PC-9 (cell line): Measurements from ENCODE around the gene SPSB4. TPM values are rescaled to one million over a fixed set of nuclear protein-coding genes. Genes with fewer than 3 reads are reported as not detected.

Experiments used
- BruUV-seq: library from RNA; stranded (reverse); fragments of 400-500 nt; replicated peaks from 2 replicates; lab custom pipeline; 2021; lab: Mats Ljungman, UMichigan
- CTCF ChIA-PET: fragments of 300-600 bp; sonication (Branson Sonifier 250); formaldehyde crosslinking; loops from one replicate; lab custom pipeline; 2022; ENCODE audit warnings: antibody characterized with exemption; lab: Charles Lee
- POLR2A ChIA-PET: fragments of 300-600 bp; sonication (Branson Sonifier 250); formaldehyde crosslinking; loops from one replicate; lab custom pipeline; 2022; ENCODE audit warnings: antibody characterized with exemption; ENCODE audit not compliant: unreplicated experiment; lab: Charles Lee
- DNase-seq, 2 experiments: peaks; one replicate each; pipeline versions ENCODE4 v3.0.0 to v3.0.0-alpha.2; 2015 to 2022; ENCODE audit warnings: mixed read lengths in 1 of 2
- H2AFZ ChIP-seq: fragments of 200-600 bp; sonication (generic); 2 replicates; pipeline ENCODE4 v1.8.1; 2017; ENCODE audit warnings: antibody characterized with exemption
- H3F3A ChIP-seq: fragments of 200-600 bp; sonication (generic); 2 replicates; pipeline ENCODE4 v1.8.1; 2017; ENCODE audit warnings: antibody characterized with exemption, mild to moderate bottlenecking, low read depth; ENCODE audit not compliant: insufficient read depth
- H3K27ac ChIP-seq: fragments of 200-600 bp; sonication (generic); 2 replicates; pipeline ENCODE4 v1.6.1; 2016; ENCODE audit warnings: mixed run types
- H3K27me3 ChIP-seq: fragments of 200-600 bp; sonication (generic); 2 replicates; pipeline ENCODE4 v1.6.1; 2016; ENCODE audit warnings: low read depth, mixed run types; ENCODE audit not compliant: insufficient read depth
- H3K36me3 ChIP-seq: fragments of 200-600 bp; sonication (generic); 2 replicates; pipeline ENCODE4 v1.6.1; 2016; ENCODE audit warnings: low read depth, mixed run types
- H3K4me1 ChIP-seq: fragments of 200-600 bp; sonication (generic); replicated peaks from 2 replicates; pipeline ENCODE4 v1.6.1; 2016; ENCODE audit warnings: mixed run types; ENCODE audit not compliant: insufficient read depth
- H3K4me2 ChIP-seq: fragments of 200-600 bp; sonication (generic); 2 replicates; pipeline ENCODE4 v1.6.1; 2017; ENCODE audit warnings: mixed run types
- H3K4me3 ChIP-seq: fragments of 200-600 bp; sonication (generic); 2 replicates; pipeline ENCODE4 v1.6.1; 2016; ENCODE audit warnings: mixed run types
- H3K79me2 ChIP-seq: fragments of 200-600 bp; sonication (generic); 2 replicates; pipeline ENCODE4 v1.6.1; 2017; ENCODE audit warnings: low read depth, mixed run types
- H3K9me2 ChIP-seq: fragments of 200-600 bp; sonication (generic); 2 replicates; pipeline ENCODE4 v1.8.1; 2017; ENCODE audit warnings: mild to moderate bottlenecking; ENCODE audit not compliant: insufficient read depth
- H3K9me3 ChIP-seq: fragments of 200-600 bp; sonication (generic); 2 replicates; pipeline ENCODE4 v1.8.1; 2016; ENCODE audit warnings: low read depth; ENCODE audit not compliant: insufficient read depth
- H4K20me1 ChIP-seq: fragments of 200-600 bp; sonication (generic); 2 replicates; pipeline ENCODE4 v1.8.1; 2017; ENCODE audit not compliant: insufficient read depth
- EZH2 ChIP-seq: fragments of 200-600 bp; sonication (generic); IDR thresholded peaks from 2 replicates; pipeline ENCODE4 v1.8.0; 2017; ENCODE audit warnings: antibody characterized with exemption, low read depth
- intact Hi-C: fragments of 100-400 bp; cut with micrococcal nuclease; formaldehyde crosslinking; loops from one replicate; pipeline ENCODE4 v1.10.0; 2022; ENCODE audit not compliant: unreplicated experiment
- total RNA-seq: library from RNA; stranded (reverse); gene quantifications from 2 replicates; pipeline ENCODE4 v1.2.3, GENCODE V29; 2021
- TF ChIP-seq, protein P1 (sequence below): fragments of 200-600 bp; sonication (generic); conservative IDR thresholded peaks from 2 replicates; pipeline ENCODE4 v1.6.1; 2017; ENCODE audit warnings: mixed run types, antibody characterized with exemption, mild to moderate bottlenecking, moderate library complexity

Gene SPSB4
- total RNA-seq, 1 experiment from 2014 or later, result not detected

DNA sequence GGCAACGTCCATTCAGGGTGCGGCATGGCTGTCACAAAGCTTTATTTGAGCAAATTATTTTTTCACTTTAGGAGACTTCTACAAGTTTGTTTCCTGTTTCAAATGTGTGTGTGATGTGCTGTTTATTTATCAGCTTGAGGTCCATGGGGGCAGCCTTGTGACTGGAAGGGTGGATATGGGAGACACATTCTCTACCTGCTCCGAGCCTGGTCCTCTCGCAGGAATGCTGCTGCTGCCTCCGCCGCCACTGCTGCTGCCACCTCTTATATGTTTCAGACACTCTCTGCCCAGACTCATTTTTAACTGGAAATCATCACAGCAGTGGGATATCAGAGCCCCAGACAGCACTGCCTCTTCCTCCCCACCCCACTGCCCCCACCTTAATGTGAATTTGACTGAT, 97.0 kb downstream of the SPSB4 start:
- Histone ChIP-seq H3K4me3 (no peak overlapping the region), H4K20me1 (no peaks in the 10 kb centered on the region), H3K27me3 (peaks cover 6% of the 10 kb centered on the region; the same call in 1 of the 2 replicates), H3K27ac (no peak overlapping the region), H3K4me1 (no peaks in the 10 kb centered on the region), H2AFZ (no peak overlapping the region), H3K9me3 (no peaks in the 10 kb centered on the region), H3K9me2 (0 out of 2 replicates have a peak, but pooled peaks cover 5% of the 10 kb centered on the region), H3K36me3 (no peaks in the 10 kb centered on the region), H3F3A (no peaks in the 10 kb centered on the region), H3K4me2 (no peak overlapping the region), H3K79me2 (no peaks in the 10 kb centered on the region)
- CTCF ChIA-PET, result no interaction called here
- no TSS peak for BruUV-seq
- TF ChIP-seq, protein P1, sequence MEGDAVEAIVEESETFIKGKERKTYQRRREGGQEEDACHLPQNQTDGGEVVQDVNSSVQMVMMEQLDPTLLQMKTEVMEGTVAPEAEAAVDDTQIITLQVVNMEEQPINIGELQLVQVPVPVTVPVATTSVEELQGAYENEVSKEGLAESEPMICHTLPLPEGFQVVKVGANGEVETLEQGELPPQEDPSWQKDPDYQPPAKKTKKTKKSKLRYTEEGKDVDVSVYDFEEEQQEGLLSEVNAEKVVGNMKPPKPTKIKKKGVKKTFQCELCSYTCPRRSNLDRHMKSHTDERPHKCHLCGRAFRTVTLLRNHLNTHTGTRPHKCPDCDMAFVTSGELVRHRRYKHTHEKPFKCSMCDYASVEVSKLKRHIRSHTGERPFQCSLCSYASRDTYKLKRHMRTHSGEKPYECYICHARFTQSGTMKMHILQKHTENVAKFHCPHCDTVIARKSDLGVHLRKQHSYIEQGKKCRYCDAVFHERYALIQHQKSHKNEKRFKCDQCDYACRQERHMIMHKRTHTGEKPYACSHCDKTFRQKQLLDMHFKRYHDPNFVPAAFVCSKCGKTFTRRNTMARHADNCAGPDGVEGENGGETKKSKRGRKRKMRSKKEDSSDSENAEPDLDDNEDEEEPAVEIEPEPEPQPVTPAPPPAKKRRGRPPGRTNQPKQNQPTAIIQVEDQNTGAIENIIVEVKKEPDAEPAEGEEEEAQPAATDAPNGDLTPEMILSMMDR, result no peak
- TF ChIP-seq EZH2, result no peak
- intact Hi-C loops, result no loop called here
- POLR2A ChIA-PET, result no interaction called here
- DNase-seq, result no peak

DNA sequence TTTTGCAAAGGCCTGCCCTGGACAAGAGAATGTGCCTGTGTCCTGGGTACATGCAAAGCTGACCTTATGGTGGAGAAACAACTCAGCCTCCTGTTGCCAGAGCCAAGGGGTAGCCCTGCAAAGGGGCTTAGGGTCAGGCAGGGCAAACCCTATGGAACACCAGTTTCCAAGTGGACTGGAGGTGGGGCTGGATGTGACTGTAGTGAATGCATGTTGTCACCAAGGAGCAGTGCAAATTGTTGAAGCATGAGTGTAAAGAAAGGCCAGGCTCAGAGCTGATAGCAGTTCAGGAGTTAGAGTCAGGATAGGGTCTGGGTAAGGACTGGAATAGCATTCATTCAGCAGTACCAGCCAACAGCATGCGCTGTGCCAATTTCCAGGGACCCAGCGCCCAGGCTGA, 97.6 kb downstream of the SPSB4 start:
- ChIA-PET POLR2A (no interaction called here), CTCF (no interaction called here)
- no peaks in the 10 kb centered on the region for H3K79me2 ChIP-seq
- H3K36me3 ChIP-seq, result no peaks in the 10 kb centered on the region
- TF ChIP-seq EZH2, result no peak
- TF ChIP-seq, protein P1, result no peak
- no TSS peak for BruUV-seq
- DNase-seq, result no peak
- no peak overlapping the region for H3K4me3 ChIP-seq
- no peak overlapping the region for H2AFZ ChIP-seq
- no peaks in the 10 kb centered on the region for H3K9me3 ChIP-seq
- no peaks in the 10 kb centered on the region for H4K20me1 ChIP-seq
- 0 out of 2 replicates have a peak, but pooled peaks cover 5% of the 10 kb centered on the region for H3K9me2 ChIP-seq
- no peaks in the 10 kb centered on the region for H3F3A ChIP-seq
- peaks cover 6% of the 10 kb centered on the region; the same call in 1 of the 2 replicates for H3K27me3 ChIP-seq
- H3K4me2 ChIP-seq, result no peak overlapping the region
- no peaks in the 10 kb centered on the region for H3K4me1 ChIP-seq
- intact Hi-C loops, result no loop called here
- H3K27ac ChIP-seq, result no peak overlapping the region

DNA sequence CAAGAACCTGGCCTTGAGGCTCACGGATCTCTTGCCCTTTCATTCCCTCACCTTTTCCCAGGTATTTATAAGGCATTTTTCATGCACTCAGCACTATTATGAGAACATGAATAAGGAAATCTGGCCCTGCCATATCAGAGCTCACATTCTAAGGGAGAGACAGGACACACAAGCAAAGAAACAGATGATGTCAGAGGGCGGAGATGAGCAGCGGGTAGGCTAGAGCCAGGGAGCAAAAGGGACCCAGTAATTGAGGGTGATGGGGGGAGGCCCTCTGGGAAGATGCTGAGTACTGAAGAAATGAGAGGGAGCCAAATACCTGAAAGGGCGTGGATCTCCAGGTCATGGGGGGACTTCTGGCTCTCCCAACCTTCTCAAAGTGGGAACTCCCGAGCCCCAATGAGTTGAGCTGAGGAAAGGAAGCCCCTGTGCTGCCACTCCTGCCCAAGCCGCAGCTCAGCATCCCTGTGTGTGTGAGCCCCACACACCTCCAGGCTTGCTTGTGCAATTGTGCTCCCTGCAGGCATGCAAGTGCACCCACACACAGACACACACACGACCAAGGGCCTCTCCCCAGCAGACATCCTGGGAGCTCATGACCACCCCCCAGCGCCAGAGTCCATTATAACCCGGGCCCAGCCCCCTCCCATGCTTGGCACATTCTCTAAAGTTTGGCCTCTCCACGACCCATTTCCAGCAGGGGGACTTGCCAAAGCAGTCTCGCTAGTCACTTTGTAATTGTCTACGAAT, 99.1 kb downstream of the SPSB4 start:
- Histone ChIP-seq H3K4me2 (no peak overlapping the region), H4K20me1 (no peaks in the 10 kb centered on the region), H3F3A (no peaks in the 10 kb centered on the region), H3K27ac (no peak overlapping the region), H3K9me3 (no peaks in the 10 kb centered on the region), H2AFZ (no peak overlapping the region), H3K79me2 (no peaks in the 10 kb centered on the region), H3K4me1 (no peaks in the 10 kb centered on the region), H3K4me3 (no peak overlapping the region), H3K36me3 (no peaks in the 10 kb centered on the region), H3K27me3 (peaks cover 6% of the 10 kb centered on the region; the same call in 1 of the 2 replicates), H3K9me2 (no peaks in the 10 kb centered on the region)
- ChIA-PET POLR2A (no interaction called here), CTCF (no interaction called here)
- intact Hi-C loops, result no loop called here
- no TSS peak for BruUV-seq
- no peak for DNase-seq
- TF ChIP-seq, protein P1, result no peak
- no peak for TF ChIP-seq EZH2
